Liver (tissue), 3 donors: ENCODE measurements around the gene VEPH1.

ENCODE experiments used
- EGR1 ChIP-seq, 2 donors: IDR thresholded peaks; 2 replicates each; pipeline ENCODE4 v1.6.1; 2016 to 2018; ENCODE audit warnings: antibody characterized with exemption in 2 of 2, low read depth in 2 of 2
- FOXA1 ChIP-seq: IDR thresholded peaks from 2 replicates; pipeline ENCODE4 v1.6.1; 2016; ENCODE audit warnings: antibody characterized with exemption
- FOXA2 ChIP-seq: IDR thresholded peaks from 2 replicates; pipeline ENCODE4 v1.6.1; 2016; ENCODE audit warnings: antibody characterized with exemption
- GABPA ChIP-seq, 2 donors: IDR thresholded peaks in 1 of 2; conservative IDR thresholded peaks in 1 of 2; 2 replicates each; pipeline ENCODE4 v1.6.1; 2016; ENCODE audit warnings: antibody characterized with exemption in 2 of 2, mild to moderate bottlenecking in 1 of 2, moderate library complexity in 1 of 2
- JUND ChIP-seq, 2 donors: IDR thresholded peaks; 2 replicates each; pipeline ENCODE4 v1.6.1; 2016; ENCODE audit warnings: antibody characterized with exemption in 2 of 2
- NR2F2 ChIP-seq: IDR thresholded peaks from 2 replicates; pipeline ENCODE4 v1.6.1; 2016; ENCODE audit warnings: antibody characterized with exemption
- SP1 ChIP-seq: IDR thresholded peaks from 2 replicates; pipeline ENCODE4 v1.6.1; 2018; ENCODE audit warnings: antibody characterized with exemption, mild to moderate bottlenecking
- TAF1 ChIP-seq: conservative IDR thresholded peaks from 2 replicates; pipeline ENCODE4 v1.6.1; 2016; ENCODE audit warnings: antibody characterized with exemption, mild to moderate bottlenecking
- YY1 ChIP-seq: IDR thresholded peaks from 2 replicates; pipeline ENCODE4 v1.6.1; 2016; ENCODE audit warnings: antibody characterized with exemption, mild to moderate bottlenecking
- ZBTB33 ChIP-seq: IDR thresholded peaks from 2 replicates; pipeline ENCODE4 v1.6.1; 2016; ENCODE audit warnings: antibody characterized with exemption
- TF ChIP-seq, protein P1 (sequence below): fragments of 150-350 bp; IDR thresholded peaks from 2 replicates; pipeline ENCODE4 v1.5.1; 2017; ENCODE audit warnings: improper control_type of control experiment, low read depth, low read length; ENCODE audit not compliant: missing input control
- TF ChIP-seq, protein P2 (sequence below): IDR thresholded peaks from 2 replicates; pipeline ENCODE4 v1.6.1; 2016; ENCODE audit warnings: antibody characterized with exemption, mild to moderate bottlenecking
- TF ChIP-seq, protein P3 (sequence below): IDR thresholded peaks from 2 replicates; pipeline ENCODE4 v1.6.1; 2016; ENCODE audit warnings: antibody characterized with exemption
- TF ChIP-seq, protein P4 (sequence below): IDR thresholded peaks from 2 replicates; pipeline ENCODE4 v1.6.1; 2016; ENCODE audit warnings: antibody characterized with exemption
- donor health status: healthy.
- donor health status: healthy.

- no peak for TF ChIP-seq FOXA1
- no peak for TF ChIP-seq TAF1
- TF ChIP-seq, protein P1, sequence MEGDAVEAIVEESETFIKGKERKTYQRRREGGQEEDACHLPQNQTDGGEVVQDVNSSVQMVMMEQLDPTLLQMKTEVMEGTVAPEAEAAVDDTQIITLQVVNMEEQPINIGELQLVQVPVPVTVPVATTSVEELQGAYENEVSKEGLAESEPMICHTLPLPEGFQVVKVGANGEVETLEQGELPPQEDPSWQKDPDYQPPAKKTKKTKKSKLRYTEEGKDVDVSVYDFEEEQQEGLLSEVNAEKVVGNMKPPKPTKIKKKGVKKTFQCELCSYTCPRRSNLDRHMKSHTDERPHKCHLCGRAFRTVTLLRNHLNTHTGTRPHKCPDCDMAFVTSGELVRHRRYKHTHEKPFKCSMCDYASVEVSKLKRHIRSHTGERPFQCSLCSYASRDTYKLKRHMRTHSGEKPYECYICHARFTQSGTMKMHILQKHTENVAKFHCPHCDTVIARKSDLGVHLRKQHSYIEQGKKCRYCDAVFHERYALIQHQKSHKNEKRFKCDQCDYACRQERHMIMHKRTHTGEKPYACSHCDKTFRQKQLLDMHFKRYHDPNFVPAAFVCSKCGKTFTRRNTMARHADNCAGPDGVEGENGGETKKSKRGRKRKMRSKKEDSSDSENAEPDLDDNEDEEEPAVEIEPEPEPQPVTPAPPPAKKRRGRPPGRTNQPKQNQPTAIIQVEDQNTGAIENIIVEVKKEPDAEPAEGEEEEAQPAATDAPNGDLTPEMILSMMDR: no peak
- no peak for TF ChIP-seq SP1
- TF ChIP-seq, protein P2, sequence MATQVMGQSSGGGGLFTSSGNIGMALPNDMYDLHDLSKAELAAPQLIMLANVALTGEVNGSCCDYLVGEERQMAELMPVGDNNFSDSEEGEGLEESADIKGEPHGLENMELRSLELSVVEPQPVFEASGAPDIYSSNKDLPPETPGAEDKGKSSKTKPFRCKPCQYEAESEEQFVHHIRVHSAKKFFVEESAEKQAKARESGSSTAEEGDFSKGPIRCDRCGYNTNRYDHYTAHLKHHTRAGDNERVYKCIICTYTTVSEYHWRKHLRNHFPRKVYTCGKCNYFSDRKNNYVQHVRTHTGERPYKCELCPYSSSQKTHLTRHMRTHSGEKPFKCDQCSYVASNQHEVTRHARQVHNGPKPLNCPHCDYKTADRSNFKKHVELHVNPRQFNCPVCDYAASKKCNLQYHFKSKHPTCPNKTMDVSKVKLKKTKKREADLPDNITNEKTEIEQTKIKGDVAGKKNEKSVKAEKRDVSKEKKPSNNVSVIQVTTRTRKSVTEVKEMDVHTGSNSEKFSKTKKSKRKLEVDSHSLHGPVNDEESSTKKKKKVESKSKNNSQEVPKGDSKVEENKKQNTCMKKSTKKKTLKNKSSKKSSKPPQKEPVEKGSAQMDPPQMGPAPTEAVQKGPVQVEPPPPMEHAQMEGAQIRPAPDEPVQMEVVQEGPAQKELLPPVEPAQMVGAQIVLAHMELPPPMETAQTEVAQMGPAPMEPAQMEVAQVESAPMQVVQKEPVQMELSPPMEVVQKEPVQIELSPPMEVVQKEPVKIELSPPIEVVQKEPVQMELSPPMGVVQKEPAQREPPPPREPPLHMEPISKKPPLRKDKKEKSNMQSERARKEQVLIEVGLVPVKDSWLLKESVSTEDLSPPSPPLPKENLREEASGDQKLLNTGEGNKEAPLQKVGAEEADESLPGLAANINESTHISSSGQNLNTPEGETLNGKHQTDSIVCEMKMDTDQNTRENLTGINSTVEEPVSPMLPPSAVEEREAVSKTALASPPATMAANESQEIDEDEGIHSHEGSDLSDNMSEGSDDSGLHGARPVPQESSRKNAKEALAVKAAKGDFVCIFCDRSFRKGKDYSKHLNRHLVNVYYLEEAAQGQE: no peak
- no peak for TF ChIP-seq GABPA (IDR thresholded peaks at IDR 0.05 in 1 of 2, conservative IDR thresholded peaks at IDR 0.05 in 1 of 2)
- TF ChIP-seq YY1: no peak
- TF ChIP-seq, protein P3, sequence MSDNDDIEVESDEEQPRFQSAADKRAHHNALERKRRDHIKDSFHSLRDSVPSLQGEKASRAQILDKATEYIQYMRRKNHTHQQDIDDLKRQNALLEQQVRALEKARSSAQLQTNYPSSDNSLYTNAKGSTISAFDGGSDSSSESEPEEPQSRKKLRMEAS: no peak
- TF ChIP-seq, protein P4, sequence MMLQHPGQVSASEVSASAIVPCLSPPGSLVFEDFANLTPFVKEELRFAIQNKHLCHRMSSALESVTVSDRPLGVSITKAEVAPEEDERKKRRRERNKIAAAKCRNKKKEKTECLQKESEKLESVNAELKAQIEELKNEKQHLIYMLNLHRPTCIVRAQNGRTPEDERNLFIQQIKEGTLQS: no peak
- no peak for TF ChIP-seq EGR1 (IDR thresholded peaks at IDR 0.05; ENCODE audit: low read depth in 2 of 2)
- TF ChIP-seq FOXA2: no peak
- TF ChIP-seq NR2F2: no peak
- no peak for TF ChIP-seq ZBTB33
- no peak for TF ChIP-seq JUND (IDR thresholded peaks at IDR 0.05)
Measured at GRCh38 chr3:157327018-157327417, 176.2 kb downstream of the VEPH1 start.
